HG03558 (cell line): ENCODE measurements around the gene SS18L1.

Source experiments
- ATAC-seq: cut with Tn5 transposase; IDR thresholded peaks from one replicate; pipeline ENCODE4 v1.9.1; 2021; ENCODE audit warnings: moderate number of reproducible peaks; ENCODE audit not compliant: unreplicated experiment; ENCODE audit errors: extremely low read depth

The SS18L1 gene

GRCh38 chr20:62190639-62191411 lies 47.3 kb downstream of the SS18L1 start:
- ATAC-seq, result no peak

GRCh38 chr20:62191781-62192559 lies 48.4 kb downstream of the SS18L1 start:
- no peak for ATAC-seq

DNA sequence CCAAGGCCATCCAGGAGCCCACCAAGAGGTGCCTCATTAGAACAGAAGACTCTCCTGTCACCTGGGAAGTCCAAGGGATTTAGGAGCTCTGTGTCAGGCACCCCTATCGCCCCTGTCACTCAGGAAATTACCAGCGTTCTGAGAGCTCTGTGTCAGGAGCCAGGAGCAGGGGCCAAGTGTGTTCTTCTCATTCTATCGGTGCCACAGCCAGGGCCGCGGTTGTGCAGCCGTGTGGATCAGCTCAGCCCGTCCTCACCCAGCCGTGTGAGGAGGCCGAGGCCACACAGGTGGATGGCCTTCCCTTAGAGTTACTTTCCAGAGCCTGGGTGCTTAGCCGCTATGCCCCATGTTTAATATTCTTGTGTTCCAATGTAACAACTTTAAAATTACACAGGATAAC lies 49.1 kb downstream of the SS18L1 start:
- ATAC-seq, result no peak

- ATAC-seq, result no peak
Measured at GRCh38 chr20:62193079-62194025, 49.8 kb downstream of the SS18L1 start.

- no peak for ATAC-seq
Measured at GRCh38 chr20:62195075-62195405, 51.5 kb downstream of the SS18L1 start.

DNA sequence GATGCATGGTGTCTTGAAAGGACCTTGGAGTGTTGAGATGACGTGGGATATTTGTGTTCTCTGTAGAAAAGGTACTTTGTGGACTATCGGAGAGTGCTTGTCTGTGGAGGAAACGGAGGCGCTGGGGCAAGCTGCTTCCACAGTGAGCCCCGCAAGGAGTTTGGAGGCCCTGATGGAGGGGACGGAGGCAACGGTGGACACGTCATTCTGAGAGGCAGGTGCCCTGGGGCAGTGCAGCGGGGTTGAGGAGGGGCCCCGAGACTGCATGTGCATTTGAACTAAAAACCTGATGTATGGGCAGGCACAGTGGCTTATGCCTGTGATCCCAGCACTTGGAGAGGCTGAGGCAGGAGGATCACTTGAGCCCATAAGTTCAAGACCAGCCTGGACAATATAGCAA lies 52.2 kb downstream of the SS18L1 start:
- no peak for ATAC-seq

- no peak for ATAC-seq
Measured at GRCh38 chr20:62196286-62196685, 52.7 kb downstream of the SS18L1 start.

- ATAC-seq, result no peak
Measured at GRCh38 chr20:62197311-62197710, 53.7 kb downstream of the SS18L1 start.

DNA sequence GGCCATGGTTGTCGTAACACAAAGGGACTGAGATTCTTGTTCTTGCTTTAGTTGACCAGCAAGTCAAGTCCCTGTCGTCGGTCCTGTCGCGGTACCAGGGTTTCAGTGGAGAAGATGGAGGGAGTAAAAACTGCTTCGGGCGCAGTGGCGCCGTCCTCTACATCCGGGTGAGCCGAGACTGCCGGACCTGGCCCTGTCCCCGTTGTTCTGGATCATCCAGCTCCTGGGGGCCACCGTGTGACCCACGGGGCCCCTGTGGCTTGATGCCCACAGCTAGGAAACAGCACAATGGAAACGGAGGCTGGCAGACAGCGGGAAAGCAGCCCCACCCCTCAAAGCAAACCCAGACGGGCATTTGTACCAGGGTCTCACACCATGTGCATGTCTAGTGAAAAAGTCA lies 54.2 kb downstream of the SS18L1 start:
- ATAC-seq, result no peak

- ATAC-seq, result no peak
Measured at GRCh38 chr20:62198496-62198895, 54.9 kb downstream of the SS18L1 start.

DNA sequence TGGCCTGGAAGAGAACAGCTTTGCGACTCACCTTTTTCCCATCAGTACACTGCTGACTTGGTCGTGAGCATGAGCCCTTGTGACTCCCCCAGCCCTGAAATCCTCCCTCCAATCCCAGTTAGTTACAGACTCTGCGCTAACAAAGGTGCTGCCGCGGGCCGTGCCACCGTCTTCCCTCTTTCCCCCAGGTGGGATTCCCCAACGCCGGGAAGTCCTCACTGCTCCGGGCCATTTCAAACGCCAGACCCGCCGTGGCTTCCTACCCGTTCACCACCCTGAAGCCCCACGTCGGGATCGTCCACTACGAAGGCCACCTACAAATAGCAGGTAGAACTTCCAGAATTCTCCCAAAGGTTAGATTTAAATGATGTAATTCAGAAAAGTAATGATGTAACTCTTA lies 55.4 kb downstream of the SS18L1 start:
- no peak for ATAC-seq

DNA sequence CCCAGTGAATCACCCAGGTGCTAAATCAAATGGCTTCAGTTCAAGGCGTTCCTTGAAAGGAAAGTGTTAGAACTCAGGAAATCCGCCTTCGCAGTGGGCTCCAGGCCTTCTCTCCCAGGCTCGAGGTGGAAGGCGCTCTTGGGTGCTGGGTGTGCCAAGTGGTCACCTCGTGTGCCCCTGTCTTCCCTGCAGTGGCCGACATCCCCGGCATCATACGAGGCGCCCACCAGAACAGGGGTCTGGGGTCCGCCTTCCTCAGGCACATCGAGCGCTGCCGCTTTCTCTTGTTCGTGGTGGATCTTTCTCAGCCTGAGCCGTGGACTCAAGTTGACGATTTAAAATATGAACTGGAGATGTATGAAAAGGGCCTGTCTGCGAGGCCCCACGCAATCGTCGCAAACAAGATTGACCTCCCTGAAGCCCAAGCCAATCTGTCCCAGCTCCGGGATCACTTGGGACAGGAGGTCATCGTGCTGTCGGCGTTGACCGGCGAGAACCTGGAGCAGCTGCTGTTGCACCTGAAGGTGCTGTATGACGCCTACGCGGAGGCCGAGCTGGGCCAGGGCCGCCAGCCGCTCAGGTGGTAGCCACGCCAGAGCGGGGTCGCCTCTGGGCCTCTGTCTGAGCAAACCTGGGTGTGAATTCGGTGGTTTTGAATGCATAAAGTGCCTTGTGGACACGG lies 57.1 kb downstream of the SS18L1 start:
- ATAC-seq, result no peak

- ATAC-seq, result no peak
Measured at GRCh38 chr20:62201173-62202082, 57.9 kb downstream of the SS18L1 start.

DNA sequence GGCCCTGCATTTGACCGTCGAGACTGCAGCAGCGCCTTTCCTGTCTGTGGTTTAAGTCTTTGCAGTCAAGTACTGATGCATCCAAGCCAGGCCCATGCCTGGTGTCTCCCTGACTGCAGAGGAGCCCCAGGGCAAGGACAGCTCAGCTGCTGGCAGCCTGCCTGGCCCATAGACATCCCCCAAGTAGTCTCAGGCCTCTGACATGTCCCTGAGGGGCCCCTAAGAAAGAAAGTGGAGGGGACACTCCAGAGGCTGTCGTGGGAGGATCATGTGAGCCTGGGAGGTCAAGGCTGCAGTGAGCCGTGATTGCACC lies 58.5 kb downstream of the SS18L1 start:
- no peak for ATAC-seq

GRCh38 chr20:62202676-62203377 lies 59.3 kb downstream of the SS18L1 start:
- ATAC-seq, result no peak

GRCh38 chr20:62203378-62204030 lies 59.9 kb downstream of the SS18L1 start:
- ATAC-seq, result no peak

DNA sequence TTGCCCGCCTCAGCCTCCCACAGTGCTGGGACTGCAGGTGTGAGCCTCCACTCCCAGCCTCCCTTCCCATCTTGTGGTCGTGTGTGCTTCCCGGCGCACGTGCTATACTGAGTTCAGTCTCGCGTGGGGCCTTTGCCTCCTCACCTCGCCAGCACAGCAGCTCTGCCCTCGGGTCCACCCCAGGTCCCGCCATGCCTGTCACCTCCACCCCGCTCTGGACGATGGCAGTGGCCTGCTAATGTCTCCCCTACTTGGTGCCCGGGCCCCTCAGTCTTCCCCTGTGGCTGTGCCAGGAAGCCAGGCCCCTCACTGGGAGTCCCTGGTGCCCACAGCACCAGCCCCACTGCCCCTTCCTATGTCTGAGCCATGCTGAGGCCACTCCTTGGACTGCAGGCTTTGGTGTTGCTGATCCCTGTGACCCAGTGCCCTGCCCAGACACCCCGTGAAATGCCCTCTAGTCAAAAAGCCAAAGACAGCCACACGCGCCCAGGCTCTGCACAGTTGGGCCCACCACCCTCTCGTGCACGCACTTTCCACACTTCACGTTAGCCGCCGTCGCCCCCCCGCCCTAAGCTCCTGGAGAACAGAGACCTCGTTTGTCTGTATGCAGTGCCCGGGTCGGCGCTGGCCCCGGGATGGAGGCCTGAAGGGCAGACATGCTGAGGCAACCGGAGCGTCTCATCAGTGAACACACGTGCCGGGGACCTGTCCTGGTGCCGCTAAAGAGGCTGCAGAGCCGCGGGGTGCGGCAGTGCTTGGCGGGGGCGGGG lies 62.2 kb downstream of the SS18L1 start:
- ATAC-seq, result no peak

GRCh38 chr20:62206388-62206775 lies 62.8 kb downstream of the SS18L1 start:
- ATAC-seq, result no peak
